ENCODE data around the gene ZNHIT2. TPM values are rescaled to one million over a fixed set of nuclear protein-coding genes. Genes with fewer than 3 reads are reported as not detected.

The ZNHIT2 gene
- total and polyA plus RNA-seq, 2 of the 13 experiments (the other 11 are each of a cell fraction or from before 2014, with no cell fraction given): 1.1 to 6.5 TPM

- TF ChIP-seq HNF1A (IDR thresholded peaks at IDR 0.05; ENCODE audit: low read depth) (no peak), HNF1A (CRISPR knock-in tag; IDR thresholded peaks at IDR 0.05; ENCODE audit: borderline replicate concordance) (peak; percentile 27; the same call in 1 of the 2 replicates), MED13 (CRISPR knock-in tag; IDR thresholded peaks at IDR 0.05) (no peak), ZNF83 (CRISPR knock-in tag; IDR thresholded peaks at IDR 0.05; ENCODE audit: borderline replicate concordance) (no peak), RBFOX2 (IDR thresholded peaks at IDR 0.05; ENCODE audit: low read depth, low read length) (peak; percentile 98), SP2 (CRISPR knock-in tag; IDR thresholded peaks at IDR 0.05) (peak; percentile 77), ZNF605 (CRISPR knock-in tag; IDR thresholded peaks at IDR 0.05) (peak; percentile 82), BCLAF1 (IDR thresholded peaks at IDR 0.05) (no peak), ATF5 (CRISPR knock-in tag; IDR thresholded peaks at IDR 0.05; ENCODE audit: low read depth) (peak; percentile 62; the same call in 1 of the 2 replicates), ZNF740 (CRISPR knock-in tag; IDR thresholded peaks at IDR 0.05) (no peak), ERF (CRISPR knock-in tag; IDR thresholded peaks at IDR 0.05) (no peak), ARHGAP35 (CRISPR knock-in tag; IDR thresholded peaks at IDR 0.05; ENCODE audit: borderline replicate concordance) (no peak), HCFC1 (IDR thresholded peaks at IDR 0.05; ENCODE audit: low read depth, low read length) (no peak), TOE1 (CRISPR knock-in tag; IDR thresholded peaks at IDR 0.05) (no peak)
- TF ChIP-seq, protein P1, sequence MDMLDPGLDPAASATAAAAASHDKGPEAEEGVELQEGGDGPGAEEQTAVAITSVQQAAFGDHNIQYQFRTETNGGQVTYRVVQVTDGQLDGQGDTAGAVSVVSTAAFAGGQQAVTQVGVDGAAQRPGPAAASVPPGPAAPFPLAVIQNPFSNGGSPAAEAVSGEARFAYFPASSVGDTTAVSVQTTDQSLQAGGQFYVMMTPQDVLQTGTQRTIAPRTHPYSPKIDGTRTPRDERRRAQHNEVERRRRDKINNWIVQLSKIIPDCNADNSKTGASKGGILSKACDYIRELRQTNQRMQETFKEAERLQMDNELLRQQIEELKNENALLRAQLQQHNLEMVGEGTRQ (IDR thresholded peaks at IDR 0.05; ENCODE audit: low read depth, low read length): no peak
- TF ChIP-seq, protein P1 (CRISPR knock-in tag; IDR thresholded peaks at IDR 0.05; ENCODE audit: borderline replicate concordance): no peak
- TF ChIP-seq, protein P2, sequence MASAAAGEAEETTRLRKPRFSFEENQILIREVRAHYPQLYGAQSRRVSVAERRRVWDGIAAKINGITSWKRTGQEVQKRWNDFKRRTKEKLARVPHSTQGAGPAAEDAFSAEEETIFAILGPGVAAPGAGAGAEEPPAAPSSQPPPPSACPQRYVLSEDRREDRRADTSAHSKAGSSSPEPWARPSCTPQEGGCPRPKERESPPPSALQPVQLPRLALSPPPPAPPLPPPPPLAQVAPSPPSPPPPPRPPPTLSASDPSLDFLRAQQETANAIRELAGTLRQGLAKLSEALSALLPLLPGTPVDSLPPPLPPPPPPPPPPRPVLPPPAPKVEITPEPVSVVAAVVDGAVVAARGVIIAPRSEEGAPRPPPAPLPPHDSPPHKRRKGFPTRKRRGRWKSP (CRISPR knock-in tag; IDR thresholded peaks at IDR 0.05): no peak
Observed at GRCh38 chr11:65111744-65112545, 5.6 kb downstream of the ZNHIT2 start, which contains the start of gene TM7SF2 (continued).
